Measurements from ENCODE around the gene MOSMO. TPM values are rescaled to one million over a fixed set of nuclear protein-coding genes. Genes with fewer than 3 reads are reported as not detected.
"Not testable (repeated sequence)": the region's sequence is repeated elsewhere in the genome, so short reads cannot be mapped to it uniquely, and the experiment has no call there.

The MOSMO gene
- total RNA-seq, 2 donors from 2014 or later = 10.9 to 14.1 TPM

- H3K4me3 Mint-ChIP-seq = no peak overlapping the region
- no peak for DNase-seq (ENCODE audit: low spot score)
- H3K36me3 Mint-ChIP-seq = peaks cover 9% of the 10 kb centered on the region
- no peaks in the 10 kb centered on the region for H3K9me3 Mint-ChIP-seq
- ATAC-seq = no peak
- peak overlapping the region; percentile 4 to 31 for H3K27ac Mint-ChIP-seq
- H3K27me3 Mint-ChIP-seq = no peaks in the 10 kb centered on the region
- H3K4me1 Mint-ChIP-seq (ENCODE audit: low read depth in 2 of 2) = peaks cover 28 to 32% of the 10 kb centered on the region in 2 donors
These were observed 23.7 kb downstream of the MOSMO start for GRCh38 chr16:22031483-22032083.

DNA sequence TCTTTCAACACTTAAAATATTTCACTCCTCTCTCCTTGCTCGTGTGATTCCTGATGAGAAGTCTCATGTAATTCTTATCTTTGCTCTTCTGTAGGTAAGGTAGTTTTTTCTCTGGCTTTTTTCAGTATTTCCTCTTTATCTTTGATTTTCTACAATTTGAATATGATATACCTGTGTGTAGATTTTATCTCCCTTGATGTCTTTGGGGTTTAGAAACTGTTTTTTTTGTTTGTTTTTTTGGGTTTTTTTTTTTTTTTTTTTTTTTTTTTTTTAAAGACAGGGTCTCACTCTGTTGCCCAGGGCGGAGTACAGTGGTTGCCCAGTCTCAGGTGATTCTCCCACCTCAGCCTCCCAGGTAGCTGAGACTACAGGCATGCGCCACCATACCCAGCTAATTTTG lies 26.6 kb downstream of the MOSMO start:
- Mint-ChIP-seq H3K27me3 (no peaks in the 10 kb centered on the region), H3K27ac (peak overlapping the region in 1 of 2 donors; percentile 24), H3K36me3 (peaks cover 9% of the 10 kb centered on the region), H3K9me3 (no peaks in the 10 kb centered on the region), H3K4me1 (ENCODE audit: low read depth in 2 of 2) (peaks cover 32 to 34% of the 10 kb centered on the region in 2 donors), H3K4me3 (no peak overlapping the region)
- ATAC-seq = no peak
- DNase-seq (ENCODE audit: low spot score) = no peak

DNA sequence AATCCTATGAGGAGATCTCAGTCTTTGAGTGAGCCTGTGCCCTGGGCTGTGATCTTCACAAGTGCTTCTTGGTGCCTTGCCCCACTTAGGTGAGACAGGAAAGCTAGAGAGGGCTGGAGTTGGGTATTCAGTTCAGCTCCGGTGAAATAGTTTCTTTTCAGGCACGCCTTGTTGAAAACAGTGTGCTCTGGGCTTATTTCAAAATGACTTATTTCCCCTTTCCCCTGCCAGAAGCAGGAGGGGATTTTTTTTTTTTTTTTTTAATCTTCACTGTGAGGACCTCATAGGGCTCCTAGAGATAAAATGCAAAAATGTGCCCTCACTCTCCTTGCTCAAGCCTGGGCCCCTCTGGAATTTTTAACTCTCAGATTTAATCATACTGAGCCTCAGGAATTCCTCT lies 27.2 kb downstream of the MOSMO start:
- no peaks in the 10 kb centered on the region for H3K27me3 Mint-ChIP-seq
- no peak for DNase-seq (ENCODE audit: low spot score)
- H3K27ac Mint-ChIP-seq = peak overlapping the region in 1 of 2 donors; percentile 24
- H3K9me3 Mint-ChIP-seq = no peaks in the 10 kb centered on the region
- H3K4me1 Mint-ChIP-seq (ENCODE audit: low read depth in 2 of 2) = peaks cover 27 to 30% of the 10 kb centered on the region in 2 donors
- peak in 1 of 2 donors; percentile 48 for ATAC-seq
- H3K36me3 Mint-ChIP-seq = peaks cover 9% of the 10 kb centered on the region
- peak overlapping the region; percentile 26 for H3K4me3 Mint-ChIP-seq

- not testable (repeated sequence) for H3K27ac Mint-ChIP-seq; H3K4me3 Mint-ChIP-seq; H3K9me3 Mint-ChIP-seq; DNase-seq (ENCODE audit: low spot score); H3K4me1 Mint-ChIP-seq (ENCODE audit: low read depth in 2 of 2); ATAC-seq; H3K27me3 Mint-ChIP-seq; H3K36me3 Mint-ChIP-seq
These were observed 36.0 kb downstream of the MOSMO start for GRCh38 chr16:22043882-22044281.

- H3K9me3 Mint-ChIP-seq; H3K4me3 Mint-ChIP-seq; ATAC-seq; H3K36me3 Mint-ChIP-seq; H3K4me1 Mint-ChIP-seq (ENCODE audit: low read depth in 2 of 2); H3K27me3 Mint-ChIP-seq; H3K27ac Mint-ChIP-seq; DNase-seq (ENCODE audit: low spot score): not testable (repeated sequence)
These were observed 38.0 kb downstream of the MOSMO start for GRCh38 chr16:22045888-22046287.

DNA sequence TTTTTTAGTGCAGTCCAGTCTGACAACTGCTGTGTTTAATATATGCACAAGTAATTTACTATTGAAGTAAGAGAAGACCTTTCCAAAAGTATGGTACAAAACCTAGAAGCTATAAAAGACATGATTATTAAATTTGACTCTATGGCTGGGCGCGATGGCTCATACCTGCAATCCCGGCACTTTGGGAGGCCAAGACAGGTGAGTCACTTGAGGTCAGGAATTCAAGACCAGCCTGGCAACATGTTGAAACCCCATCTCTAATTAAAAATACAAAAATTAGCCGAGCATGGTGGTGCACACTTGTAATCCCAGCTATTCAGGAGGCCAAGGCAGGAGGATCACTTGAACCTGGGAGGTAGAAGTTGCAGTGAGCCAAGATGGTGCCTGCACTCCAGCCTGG lies 43.1 kb downstream of the MOSMO start:
- no peaks in the 10 kb centered on the region for H3K9me3 Mint-ChIP-seq
- no peaks in the 10 kb centered on the region for H3K27me3 Mint-ChIP-seq
- peaks cover 21 to 30% of the 10 kb centered on the region in 2 donors for H3K4me1 Mint-ChIP-seq (ENCODE audit: low read depth in 2 of 2)
- DNase-seq (ENCODE audit: low spot score) = no peak
- H3K36me3 Mint-ChIP-seq = no peaks in the 10 kb centered on the region
- no peak overlapping the region for H3K27ac Mint-ChIP-seq
- ATAC-seq = no peak
- H3K4me3 Mint-ChIP-seq = no peak overlapping the region

- Mint-ChIP-seq H3K27me3 (no peaks in the 10 kb centered on the region), H3K27ac (no peak overlapping the region), H3K9me3 (no peaks in the 10 kb centered on the region), H3K36me3 (no peaks in the 10 kb centered on the region), H3K4me3 (no peak overlapping the region), H3K4me1 (ENCODE audit: low read depth in 2 of 2) (peaks cover 23 to 30% of the 10 kb centered on the region in 2 donors)
- DNase-seq (ENCODE audit: low spot score) (no peak), ATAC-seq (no peak)
These were observed 45.1 kb downstream of the MOSMO start for GRCh38 chr16:22052980-22053379.

GRCh38 chr16:22053921-22054341 lies 46.0 kb downstream of the MOSMO start:
- no peak for DNase-seq (ENCODE audit: low spot score)
- no peaks in the 10 kb centered on the region for H3K9me3 Mint-ChIP-seq
- H3K27ac Mint-ChIP-seq = peak overlapping the region; percentile 41 to 64
- peak; percentile 69 to 71 for ATAC-seq
- H3K36me3 Mint-ChIP-seq = peaks cover 6% of the 10 kb centered on the region
- peaks cover 28 to 36% of the 10 kb centered on the region in 2 donors for H3K4me1 Mint-ChIP-seq (ENCODE audit: low read depth in 2 of 2)
- H3K27me3 Mint-ChIP-seq = no peaks in the 10 kb centered on the region
- H3K4me3 Mint-ChIP-seq = peak overlapping the region; percentile 45

DNA sequence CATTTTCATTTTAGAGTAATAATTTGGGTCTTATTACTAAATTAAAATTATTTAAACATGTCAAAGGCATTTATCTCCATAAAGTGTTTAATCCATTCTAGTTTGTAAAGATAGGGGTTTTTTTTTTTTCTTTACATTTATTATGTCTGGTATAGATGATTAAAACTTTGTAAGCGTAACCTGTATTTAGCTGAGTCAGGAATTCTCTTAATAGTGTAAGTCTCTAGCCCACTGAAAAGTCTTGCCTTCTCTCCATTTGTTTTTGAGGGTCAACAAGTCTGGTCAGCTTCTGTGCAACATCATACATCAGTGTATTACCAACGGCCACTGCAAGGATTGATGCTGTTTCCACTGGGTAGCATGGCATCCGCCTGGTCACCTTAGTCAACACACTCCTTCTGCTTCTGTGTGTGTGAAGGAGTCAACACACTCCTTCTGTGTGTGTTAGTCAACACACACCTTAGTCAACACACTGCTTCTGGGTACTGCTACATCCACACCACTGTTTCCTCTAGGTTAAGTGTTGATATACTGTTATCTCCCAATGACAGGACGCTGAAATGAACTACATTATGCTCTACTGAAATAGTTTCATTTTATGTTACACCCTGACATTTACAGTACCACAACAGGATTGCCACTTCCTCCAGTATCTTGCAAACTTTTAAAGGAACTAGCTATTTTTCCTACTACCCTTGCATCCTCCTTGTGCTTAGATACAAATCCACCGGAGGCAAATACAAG lies 47.1 kb downstream of the MOSMO start:
- peak overlapping the region; percentile 64 to 78 for H3K27ac Mint-ChIP-seq
- H3K4me1 Mint-ChIP-seq (ENCODE audit: low read depth in 2 of 2) = peaks cover 36 to 46% of the 10 kb centered on the region in 2 donors
- peak overlapping the region; percentile 70 for H3K4me3 Mint-ChIP-seq
- H3K9me3 Mint-ChIP-seq = no peaks in the 10 kb centered on the region
- peaks cover 6% of the 10 kb centered on the region for H3K36me3 Mint-ChIP-seq
- peak; percentile 77 to 94 for ATAC-seq
- no peak for DNase-seq (ENCODE audit: low spot score)
- no peaks in the 10 kb centered on the region for H3K27me3 Mint-ChIP-seq

DNA sequence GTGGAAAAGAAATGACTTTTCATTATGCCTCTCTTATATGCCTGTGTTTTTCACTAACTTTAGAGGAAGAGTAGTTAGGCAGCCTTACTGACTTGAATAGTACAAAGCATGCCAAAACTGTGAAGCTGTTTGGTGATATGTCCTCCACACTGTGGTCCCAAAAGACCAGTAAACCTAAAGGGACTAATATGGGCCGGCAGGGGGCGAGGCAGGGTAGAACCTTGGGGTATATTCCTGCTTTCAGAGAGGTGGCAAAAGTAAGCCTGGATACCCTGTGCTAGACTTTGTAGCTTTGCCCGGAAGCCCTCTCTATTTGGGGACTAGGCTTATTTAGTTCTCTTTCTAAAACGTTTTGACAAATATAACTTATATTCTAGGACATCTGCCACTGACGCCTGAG lies 48.0 kb downstream of the MOSMO start:
- peak overlapping the region; percentile 64 to 78 for H3K27ac Mint-ChIP-seq
- no peak for DNase-seq (ENCODE audit: low spot score)
- H3K36me3 Mint-ChIP-seq = peaks cover 6% of the 10 kb centered on the region
- no peak overlapping the region for H3K4me3 Mint-ChIP-seq
- no peaks in the 10 kb centered on the region for H3K27me3 Mint-ChIP-seq
- no peak for ATAC-seq
- no peaks in the 10 kb centered on the region for H3K9me3 Mint-ChIP-seq
- H3K4me1 Mint-ChIP-seq (ENCODE audit: low read depth in 2 of 2) = peaks cover 39 to 52% of the 10 kb centered on the region in 2 donors

DNA sequence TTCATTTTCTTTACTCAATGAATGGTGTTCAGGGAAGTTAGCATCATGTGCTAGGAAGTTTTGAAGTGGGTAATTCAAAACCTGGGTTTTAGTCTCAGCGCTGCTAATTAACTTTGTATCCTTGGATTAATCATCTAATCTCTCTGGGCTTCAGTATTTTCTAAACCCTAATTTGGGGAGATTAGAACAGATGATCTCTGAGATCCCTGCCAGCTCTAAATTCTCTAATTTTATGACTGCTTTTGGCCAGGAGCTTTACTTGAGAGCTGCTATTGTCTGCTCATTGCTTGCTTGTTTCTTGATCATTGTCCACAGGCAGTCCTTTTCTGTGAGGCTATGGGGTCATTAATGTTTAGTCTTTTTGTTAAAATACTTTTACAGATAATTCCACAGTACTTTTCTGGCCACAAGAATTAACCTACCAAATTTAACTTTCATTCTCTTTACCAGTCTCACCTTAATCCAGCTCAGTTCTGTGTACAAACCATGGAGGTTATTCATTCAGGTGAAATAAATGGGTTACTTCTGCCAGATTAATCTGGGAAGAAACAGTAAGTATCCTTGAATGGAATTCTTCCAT lies 56.1 kb downstream of the MOSMO start:
- H3K4me3 Mint-ChIP-seq = no peak overlapping the region
- no peak for ATAC-seq
- peaks cover 6% of the 10 kb centered on the region for H3K36me3 Mint-ChIP-seq
- no peak for DNase-seq (ENCODE audit: low spot score)
- H3K9me3 Mint-ChIP-seq = no peaks in the 10 kb centered on the region
- peaks cover 11 to 17% of the 10 kb centered on the region in 2 donors for H3K4me1 Mint-ChIP-seq (ENCODE audit: low read depth in 2 of 2)
- no peaks in the 10 kb centered on the region for H3K27me3 Mint-ChIP-seq
- H3K27ac Mint-ChIP-seq = no peak overlapping the region

GRCh38 chr16:22065252-22065651 lies 57.3 kb downstream of the MOSMO start:
- no peaks in the 10 kb centered on the region for H3K27me3 Mint-ChIP-seq
- H3K9me3 Mint-ChIP-seq = no peaks in the 10 kb centered on the region
- peaks cover 2 to 5% of the 10 kb centered on the region in 2 donors for H3K4me1 Mint-ChIP-seq (ENCODE audit: low read depth in 2 of 2)
- no peak overlapping the region for H3K4me3 Mint-ChIP-seq
- H3K36me3 Mint-ChIP-seq = peaks cover 6% of the 10 kb centered on the region
- no peak for DNase-seq (ENCODE audit: low spot score)
- no peak overlapping the region for H3K27ac Mint-ChIP-seq
- no peak for ATAC-seq

DNA sequence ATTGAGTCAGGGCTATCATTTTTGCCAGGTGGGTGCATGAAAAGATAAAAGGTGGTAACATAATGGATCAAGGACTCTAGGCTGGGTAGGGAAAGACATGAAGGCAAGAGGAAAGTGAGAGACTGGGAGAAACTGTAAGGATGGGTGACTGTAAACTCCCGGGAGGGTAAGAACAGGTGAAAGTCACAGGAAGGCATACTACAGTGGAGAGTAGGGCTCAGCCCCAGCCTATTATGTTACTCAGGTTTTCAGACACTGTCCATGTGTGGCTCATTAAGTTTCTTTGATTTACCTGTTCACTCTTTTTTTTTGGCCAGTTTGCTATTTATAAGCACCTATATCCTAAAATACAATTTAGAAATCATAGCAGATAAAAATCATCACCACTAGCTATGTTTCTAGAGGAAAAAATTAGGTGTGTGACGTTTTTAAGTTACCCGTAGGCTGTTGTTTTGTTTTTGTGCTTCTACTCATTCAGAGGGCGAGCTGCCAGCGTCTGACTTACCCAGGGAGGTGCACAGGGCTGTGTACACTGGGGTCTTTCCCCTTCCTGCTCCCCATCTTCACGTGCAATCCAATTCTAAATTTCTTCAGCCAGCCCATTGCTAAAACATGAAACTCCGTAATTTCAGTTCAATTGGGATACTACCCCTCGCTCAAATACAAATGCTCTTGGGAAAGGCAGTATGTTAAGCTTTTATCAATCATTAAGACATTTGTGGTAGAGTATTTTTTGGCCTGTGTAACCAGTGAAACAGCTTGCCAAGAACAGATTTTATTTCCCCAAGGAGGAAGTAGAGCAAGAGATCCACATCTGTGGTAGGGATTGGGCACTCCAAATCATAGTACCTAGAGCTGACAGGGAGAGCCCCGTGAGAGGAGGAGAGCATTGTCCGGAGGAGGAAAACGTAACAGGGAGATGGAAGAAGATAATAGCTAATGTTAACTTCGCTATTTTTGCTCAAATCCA lies 62.7 kb downstream of the MOSMO start:
- no peak for DNase-seq (ENCODE audit: low spot score)
- no peak overlapping the region for H3K4me3 Mint-ChIP-seq
- no peaks in the 10 kb centered on the region for H3K4me1 Mint-ChIP-seq (ENCODE audit: low read depth in 2 of 2)
- H3K9me3 Mint-ChIP-seq = no peaks in the 10 kb centered on the region
- no peak for ATAC-seq
- no peak overlapping the region for H3K27ac Mint-ChIP-seq
- no peaks in the 10 kb centered on the region for H3K27me3 Mint-ChIP-seq
- H3K36me3 Mint-ChIP-seq = peaks cover 6% of the 10 kb centered on the region

Data from natural killer cell treated with Interleukin-12 subunit alpha and Interleukin-12 subunit beta and Interleukin-15 and Interleukin-18, amount 100 ng/mL, for 72 hours (primary cell).